ENCODE data around the gene TNRC6C.

- no peak for TF ChIP-seq CTCF (IDR thresholded peaks at IDR 0.05 in 8 of 11, conservative IDR thresholded peaks at IDR 0.05 in 3 of 11)
- no peak for TF ChIP-seq POLR2AphosphoS5 (IDR thresholded peaks at IDR 0.05)
Observed at GRCh38 chr17:78148286-78149016, 189.9 kb downstream of the TNRC6C start.

All from spleen (tissue), 7 donors.